Measurements from ENCODE around the gene ADGRV1.

The ADGRV1 gene, protein sequence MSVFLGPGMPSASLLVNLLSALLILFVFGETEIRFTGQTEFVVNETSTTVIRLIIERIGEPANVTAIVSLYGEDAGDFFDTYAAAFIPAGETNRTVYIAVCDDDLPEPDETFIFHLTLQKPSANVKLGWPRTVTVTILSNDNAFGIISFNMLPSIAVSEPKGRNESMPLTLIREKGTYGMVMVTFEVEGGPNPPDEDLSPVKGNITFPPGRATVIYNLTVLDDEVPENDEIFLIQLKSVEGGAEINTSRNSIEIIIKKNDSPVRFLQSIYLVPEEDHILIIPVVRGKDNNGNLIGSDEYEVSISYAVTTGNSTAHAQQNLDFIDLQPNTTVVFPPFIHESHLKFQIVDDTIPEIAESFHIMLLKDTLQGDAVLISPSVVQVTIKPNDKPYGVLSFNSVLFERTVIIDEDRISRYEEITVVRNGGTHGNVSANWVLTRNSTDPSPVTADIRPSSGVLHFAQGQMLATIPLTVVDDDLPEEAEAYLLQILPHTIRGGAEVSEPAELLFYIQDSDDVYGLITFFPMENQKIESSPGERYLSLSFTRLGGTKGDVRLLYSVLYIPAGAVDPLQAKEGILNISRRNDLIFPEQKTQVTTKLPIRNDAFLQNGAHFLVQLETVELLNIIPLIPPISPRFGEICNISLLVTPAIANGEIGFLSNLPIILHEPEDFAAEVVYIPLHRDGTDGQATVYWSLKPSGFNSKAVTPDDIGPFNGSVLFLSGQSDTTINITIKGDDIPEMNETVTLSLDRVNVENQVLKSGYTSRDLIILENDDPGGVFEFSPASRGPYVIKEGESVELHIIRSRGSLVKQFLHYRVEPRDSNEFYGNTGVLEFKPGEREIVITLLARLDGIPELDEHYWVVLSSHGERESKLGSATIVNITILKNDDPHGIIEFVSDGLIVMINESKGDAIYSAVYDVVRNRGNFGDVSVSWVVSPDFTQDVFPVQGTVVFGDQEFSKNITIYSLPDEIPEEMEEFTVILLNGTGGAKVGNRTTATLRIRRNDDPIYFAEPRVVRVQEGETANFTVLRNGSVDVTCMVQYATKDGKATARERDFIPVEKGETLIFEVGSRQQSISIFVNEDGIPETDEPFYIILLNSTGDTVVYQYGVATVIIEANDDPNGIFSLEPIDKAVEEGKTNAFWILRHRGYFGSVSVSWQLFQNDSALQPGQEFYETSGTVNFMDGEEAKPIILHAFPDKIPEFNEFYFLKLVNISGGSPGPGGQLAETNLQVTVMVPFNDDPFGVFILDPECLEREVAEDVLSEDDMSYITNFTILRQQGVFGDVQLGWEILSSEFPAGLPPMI (N-terminal part only)

DNA sequence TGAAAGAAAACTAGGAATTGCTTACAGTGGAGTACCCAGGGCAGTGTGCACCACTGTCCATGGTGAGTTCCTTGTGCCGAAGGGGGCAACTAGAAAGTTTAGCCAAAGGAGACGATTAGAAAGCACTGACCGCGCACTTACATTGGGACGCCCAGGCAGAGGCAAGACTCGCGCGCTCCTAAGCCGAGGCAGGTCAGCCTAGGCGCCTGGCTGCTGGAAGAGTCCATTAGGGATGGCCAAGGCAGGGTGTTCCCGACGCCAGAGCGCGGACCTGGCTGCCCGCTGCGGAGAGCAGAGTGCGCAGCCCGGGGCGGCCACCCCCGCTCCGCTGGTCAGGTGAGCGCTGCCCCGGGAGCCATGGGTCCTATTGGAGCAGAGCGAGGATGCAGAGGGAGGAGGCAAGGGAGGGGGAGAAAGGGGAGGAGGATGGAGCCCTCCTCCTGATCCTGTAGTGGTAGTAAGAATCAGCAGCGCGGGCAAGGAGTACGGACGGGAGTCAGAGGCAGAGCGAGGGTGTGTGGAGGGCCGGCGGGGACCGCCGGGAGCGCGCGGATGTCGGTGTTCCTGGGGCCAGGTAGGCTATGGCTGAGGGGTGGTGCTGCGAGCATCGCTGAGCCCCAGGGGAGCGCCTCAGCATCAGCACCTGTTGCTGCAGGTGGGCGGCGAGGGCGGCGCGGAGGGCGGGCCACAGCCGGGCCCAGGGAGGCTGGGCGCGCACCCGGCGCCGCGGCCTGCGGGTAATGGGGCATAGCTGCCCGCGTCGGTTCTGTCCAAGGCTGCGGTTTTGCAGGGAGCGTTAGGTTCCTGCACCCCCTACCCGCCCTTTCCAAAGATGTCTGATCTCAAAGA lies at the start of gene ADGRV1:
Gene ADGRV1, plus strand, starts transcription at position 454 of the 849 bp plus-strand sequence. Its CDS starts 99 bp downstream, at position 553.
- intact Hi-C loops (cut with DNase I) = no loop called here
- peak; percentile 52 to 97 (median 76) for DNase-seq

DNA sequence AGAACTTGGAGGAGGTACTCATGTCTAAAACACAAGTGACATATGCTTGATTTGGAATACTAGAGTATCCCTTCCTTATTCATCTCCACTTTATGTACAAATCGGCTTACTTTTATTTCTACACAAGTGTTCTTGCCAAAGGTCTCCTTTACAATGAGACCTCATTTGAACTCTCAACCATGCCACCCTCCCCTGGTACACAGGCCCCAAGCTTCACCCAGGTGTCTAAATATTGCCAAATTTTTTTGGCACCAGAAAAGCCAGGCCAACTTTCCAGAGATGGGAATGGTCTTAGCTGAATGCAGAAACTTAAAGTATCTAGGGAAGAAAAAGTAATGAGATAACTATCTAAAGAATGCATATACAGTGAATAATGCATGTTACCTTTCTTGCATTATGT lies 48.2 kb upstream of the ADGRV1 start:
- intact Hi-C loops (cut with DNase I) = no loop called here

DNA sequence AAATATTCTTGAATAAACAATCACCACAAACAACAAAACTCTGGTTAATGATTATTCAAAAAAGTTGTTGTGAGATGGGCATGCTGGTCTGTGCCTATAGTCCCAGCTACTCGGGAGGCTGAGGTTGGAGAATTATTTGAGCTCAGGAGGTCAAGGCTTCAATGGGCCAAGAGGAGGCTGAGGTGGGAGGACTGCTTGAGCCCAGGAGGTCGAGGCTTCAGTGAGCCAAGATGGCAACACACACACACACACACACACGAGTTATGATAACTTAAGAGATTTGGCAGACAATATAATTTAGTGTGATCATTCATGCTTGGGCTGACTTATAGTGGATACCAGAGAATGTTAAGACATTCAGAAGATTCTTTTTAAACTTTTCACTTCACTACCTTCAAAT lies 44.1 kb upstream of the ADGRV1 start:
- no peak for DNase-seq
- intact Hi-C loops (cut with DNase I) = no loop called here

More for the DNA sequence above, 48.2 kb upstream of the ADGRV1 start:
- DNase-seq = no peak

DNA sequence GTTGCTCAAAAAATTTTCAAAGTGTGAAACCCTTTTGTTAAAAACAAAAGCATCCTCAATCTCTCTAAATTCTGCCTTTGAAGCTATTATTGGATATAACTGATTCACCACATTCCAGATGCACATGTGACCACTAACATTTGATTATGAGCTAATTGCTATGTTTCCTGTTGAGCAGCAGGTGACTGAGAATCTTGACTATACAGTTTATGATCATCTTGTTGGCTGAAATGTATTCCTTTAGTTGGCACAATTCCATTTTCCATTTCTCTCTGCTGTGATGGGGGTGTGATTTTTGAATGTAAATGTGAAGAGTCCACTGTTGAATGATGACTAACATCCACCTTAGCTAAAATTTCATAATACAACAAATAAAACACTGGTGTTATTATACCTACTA lies 39.9 kb upstream of the ADGRV1 start:
- no peak for DNase-seq
- intact Hi-C loops (cut with DNase I) = no loop called here

DNA sequence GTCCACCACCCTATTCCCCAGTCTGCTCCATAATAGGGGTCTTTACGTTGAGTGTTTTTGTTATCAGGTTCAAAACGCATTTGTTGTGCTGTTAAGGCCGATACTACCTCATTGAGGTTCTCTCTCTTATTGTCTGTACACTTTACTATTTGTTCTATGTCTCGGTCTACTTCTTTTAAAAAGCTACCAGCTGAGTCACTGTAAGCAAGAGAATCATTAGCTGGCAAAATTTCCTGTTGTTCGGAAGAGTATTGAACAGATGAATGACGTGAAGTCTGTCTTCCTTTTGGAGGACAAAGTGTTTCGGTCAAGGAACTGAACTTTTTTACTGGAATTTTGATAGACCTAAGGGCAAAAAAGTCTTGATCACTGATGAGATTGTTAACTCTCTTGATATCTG lies 39.5 kb upstream of the ADGRV1 start:
- intact Hi-C loops (cut with DNase I) = no loop called here
- no peak for DNase-seq

DNA sequence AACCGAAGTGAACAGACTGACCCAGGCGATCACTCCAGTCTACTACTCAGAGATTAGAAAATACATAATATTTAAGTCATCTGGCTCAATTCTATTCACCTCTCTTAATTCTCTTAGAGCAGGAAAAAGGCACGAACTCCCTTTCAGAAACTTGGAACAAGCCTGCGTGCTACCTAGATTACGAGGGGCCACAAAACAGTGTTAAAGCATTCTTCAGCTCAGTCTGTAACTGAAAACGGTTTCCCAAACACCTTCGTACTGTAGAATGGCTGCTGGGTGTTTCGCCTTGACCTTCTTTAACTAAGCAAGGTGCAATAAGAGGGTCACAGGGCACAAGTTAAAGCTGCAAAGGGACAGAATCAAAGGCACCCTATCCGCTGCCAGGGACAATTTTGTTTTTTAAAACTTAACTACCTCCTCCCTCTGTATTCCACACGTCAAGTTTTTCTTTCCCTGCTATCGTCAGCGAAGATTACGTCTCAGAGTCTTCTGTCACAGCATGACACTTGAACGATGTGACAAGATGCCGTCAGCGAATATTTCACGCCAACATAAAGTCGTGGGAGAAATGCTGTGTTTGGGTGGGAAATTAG lies 29.9 kb upstream of the ADGRV1 start:
- no peak for DNase-seq
- intact Hi-C loops (cut with DNase I) = loop anchor here (1.0 kb wide), 2 partner anchors 54 to 118 kb away; partner anchors contain the start of genes MBLAC2 and POLR3G

DNA sequence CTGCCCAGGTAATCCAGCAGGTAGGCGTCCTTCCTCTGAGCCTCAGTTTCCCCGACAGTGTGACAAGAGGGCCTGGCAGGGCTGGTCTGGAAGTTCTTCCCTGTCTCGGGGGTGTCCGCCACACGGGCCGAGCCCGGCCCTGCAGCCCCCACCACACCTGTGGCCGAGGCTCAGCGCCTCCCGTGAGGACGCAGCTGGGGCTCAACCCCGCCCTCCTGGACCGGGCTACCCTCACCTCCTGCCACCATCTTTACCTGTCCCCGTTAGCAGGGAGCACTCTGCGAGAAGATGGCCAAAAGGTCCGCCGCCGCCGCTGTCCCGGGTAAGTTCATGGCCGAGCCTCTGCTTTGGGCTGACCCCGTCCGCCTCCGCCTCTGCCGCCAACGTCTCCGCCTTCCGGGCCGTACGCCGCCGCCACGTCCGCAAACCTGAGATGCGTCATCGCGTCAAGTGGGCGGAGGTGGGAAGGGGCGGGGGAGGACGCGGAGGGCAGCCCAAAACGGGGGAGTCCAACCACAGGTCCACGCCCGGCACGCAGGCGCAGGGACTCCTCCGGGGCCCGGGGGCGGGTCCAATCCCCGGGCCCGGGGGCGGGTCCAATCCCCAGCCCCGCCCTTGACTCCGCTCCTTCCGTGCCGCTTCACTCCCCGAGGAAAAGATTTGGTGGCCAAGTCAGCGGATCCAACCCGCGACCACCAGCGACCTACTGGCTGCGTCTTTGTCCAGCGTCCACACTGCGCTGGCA lies 29.2 kb upstream of the ADGRV1 start, which contains the start of gene LYSMD3:
Gene LYSMD3, minus strand, starts transcription at position 391 of the 745 bp plus-strand sequence. CDS start 4,295 bp downstream, outside the sequence.
- peak; percentile 90 to 99 (median 96) for DNase-seq
- intact Hi-C loops (cut with DNase I) = loop anchor here (1.0 kb wide), 2 partner anchors 55 to 119 kb away; partner anchors contain the start of genes MBLAC2 and POLR3G

DNA sequence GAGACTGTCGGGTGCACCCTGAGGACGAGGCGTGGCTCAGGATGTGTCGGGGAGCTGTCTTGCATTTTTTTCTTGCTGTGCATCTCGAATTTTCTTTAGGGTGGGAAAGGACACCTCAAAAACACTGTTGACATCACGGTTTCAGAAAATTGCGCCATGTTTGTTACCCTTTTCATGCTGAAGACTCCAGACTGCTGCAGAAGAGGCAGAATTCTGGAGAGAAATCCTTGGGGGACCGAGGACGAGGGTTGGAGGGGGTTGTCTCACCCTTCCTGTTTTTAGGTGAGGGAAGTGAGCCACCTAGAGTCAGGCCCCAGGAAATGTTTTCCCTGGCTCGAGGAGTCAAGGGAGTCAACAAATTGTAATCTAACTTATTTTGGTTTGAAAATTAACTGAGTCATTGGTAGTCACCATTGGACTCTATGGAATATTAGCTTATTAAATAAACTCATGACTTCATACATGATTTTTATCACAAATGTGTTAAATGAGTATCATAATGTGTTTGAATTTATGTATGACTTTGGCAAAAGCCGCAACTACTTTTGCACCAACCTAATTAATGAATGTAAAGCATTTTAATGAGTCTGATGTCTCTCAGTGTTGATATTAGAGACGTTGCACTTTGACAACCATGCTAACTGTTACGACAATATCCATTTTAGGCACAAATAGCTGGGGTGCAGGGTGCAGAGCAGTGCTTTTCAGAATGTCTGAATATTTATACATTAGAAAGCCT lies 28.5 kb upstream of the ADGRV1 start:
- peak in 9 of 10 donors; percentile 45 to 92 (median 69) for DNase-seq
- intact Hi-C loops (cut with DNase I) = loop anchor here (1.0 to 5.0 kb wide), 4 partner anchors 56 to 1803 kb away; partner anchors contain the start of genes MBLAC2 and POLR3G

DNA sequence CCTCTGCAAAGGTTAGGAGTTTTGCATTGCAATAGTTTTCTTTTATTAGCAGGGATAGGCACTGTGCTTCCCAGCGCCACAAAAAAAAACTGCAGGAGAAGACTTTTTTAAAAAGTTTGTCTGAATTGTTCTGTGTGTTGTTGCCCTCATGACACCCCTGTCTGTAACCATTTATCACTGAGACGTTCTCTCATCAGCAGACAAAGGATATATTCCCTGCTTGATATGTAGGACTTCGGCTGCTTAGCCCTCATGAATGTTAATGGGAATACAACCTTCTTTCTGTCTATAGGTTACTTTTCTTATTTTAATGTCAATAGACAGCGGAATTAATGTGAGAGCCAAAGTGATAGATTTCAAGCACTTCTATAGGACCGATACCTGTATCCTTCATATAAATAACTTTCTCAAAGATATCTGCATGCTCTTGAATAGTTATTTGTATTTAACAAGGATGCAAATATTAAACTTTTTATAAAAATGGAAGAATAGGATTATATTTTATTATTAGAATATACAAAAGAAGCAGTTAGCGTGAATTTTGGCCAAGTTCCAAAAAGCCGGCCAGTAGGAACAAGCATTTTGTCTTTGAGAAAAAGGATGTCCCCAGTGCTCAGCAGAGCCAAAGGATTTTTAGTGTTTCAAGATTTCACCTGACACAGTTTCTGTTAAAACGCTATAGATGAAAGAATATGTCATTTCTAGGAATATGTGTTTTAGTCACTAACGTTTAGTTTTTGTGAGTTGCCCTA lies 27.7 kb upstream of the ADGRV1 start:
- intact Hi-C loops (cut with DNase I) = loop anchor here (1.0 to 5.0 kb wide), 2 partner anchors 92 to 1804 kb away; no protein-coding TSS in a partner anchor
- no peak for DNase-seq

DNA sequence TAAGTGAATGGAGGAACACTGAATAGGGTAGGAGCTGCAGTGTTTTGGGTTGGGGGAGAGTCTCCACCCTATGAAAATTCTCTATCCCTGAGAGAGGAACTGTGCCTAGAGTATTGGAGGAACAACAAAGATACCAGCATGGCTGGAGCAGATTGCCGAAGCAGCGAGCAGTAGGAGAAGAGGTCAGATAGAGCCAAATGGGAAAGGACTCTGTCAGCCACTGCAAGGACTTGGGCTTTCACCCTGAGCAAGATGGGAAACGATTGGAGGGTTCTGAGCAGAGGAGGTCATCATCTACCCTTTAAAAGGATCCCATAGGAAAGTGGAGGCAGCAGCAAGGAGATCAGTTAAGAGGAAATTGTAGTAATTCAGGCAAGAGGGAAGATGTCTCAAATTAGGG lies 24.8 kb upstream of the ADGRV1 start:
- intact Hi-C loops (cut with DNase I) = loop anchor here (5.0 kb wide), 1 partner anchor 1806 kb away; no protein-coding TSS in a partner anchor
- DNase-seq = no peak

DNA sequence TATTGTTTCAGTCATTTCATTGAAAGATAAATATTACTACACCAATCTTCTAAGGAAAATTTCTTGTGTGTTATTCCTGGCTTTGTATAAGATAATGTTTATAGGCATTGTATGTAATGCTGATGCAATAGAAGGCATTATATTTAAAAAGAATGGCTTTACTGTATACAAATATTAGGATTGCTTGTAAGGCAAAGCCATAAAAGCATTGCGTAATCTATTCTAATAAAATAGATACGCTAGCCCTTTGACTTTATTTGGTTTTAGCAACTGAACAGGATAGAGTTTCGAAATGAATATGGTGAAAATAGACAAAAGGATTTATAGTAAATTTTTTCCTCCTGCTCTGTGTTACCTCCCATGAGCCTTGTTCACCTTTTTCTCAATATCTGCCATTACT lies 23.7 kb upstream of the ADGRV1 start:
- no peak for DNase-seq
- intact Hi-C loops (cut with DNase I) = loop anchor here (5.0 kb wide), 1 partner anchor 1808 kb away; no protein-coding TSS in a partner anchor

DNA sequence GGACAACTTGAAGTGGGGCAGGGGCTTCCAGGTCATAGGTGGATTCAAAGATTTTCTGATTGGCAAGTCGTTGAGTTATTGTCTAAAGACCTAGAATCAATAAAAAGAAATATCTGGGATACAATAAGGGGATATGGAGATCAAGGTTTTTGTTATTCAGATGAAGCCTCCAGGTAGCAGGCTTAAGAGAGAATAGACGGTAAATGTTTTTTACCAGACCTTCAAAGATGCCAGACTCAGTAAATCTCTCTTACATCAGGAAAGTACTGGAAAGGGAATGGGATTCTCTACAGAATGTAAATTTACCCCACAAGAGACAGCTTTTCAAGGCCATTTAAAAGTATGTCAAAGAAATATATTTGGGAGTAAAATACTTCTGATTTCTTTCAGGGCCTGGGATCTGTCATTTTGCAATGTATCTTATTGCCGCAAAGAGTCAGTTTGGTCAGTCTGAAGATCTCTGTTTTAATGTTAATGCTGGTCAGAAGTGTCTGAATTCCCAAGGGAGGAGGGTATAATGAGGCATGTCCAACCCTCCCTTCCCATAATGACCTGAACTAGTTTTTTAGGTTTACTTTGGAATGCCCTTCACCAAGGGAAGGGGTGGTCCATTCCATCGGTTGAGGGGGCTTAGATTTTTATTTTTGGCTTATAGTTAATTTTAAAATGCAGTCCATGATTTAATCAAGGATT lies 15.6 kb upstream of the ADGRV1 start:
- intact Hi-C loops (cut with DNase I) = no loop called here
- DNase-seq = no peak

DNA sequence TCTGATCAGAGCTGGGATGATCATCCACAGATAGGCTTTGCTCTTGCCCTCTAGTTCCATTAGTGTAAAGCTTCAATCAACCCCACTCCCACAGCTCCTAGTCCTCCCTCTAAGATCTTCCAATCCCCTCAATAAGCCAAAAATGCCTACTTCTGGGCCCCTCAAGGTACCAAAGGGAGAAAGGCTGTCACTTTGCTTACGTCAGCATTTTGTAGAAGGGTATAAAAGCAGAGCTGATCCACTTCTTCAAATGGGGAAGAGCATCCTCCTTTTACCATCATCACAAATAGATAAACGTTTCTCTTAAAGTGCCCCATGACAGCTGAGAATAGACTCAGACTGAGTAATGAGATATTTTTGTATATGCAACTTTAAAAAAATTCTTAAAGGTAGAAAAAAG lies 13.1 kb upstream of the ADGRV1 start:
- DNase-seq = no peak
- intact Hi-C loops (cut with DNase I) = no loop called here

DNA sequence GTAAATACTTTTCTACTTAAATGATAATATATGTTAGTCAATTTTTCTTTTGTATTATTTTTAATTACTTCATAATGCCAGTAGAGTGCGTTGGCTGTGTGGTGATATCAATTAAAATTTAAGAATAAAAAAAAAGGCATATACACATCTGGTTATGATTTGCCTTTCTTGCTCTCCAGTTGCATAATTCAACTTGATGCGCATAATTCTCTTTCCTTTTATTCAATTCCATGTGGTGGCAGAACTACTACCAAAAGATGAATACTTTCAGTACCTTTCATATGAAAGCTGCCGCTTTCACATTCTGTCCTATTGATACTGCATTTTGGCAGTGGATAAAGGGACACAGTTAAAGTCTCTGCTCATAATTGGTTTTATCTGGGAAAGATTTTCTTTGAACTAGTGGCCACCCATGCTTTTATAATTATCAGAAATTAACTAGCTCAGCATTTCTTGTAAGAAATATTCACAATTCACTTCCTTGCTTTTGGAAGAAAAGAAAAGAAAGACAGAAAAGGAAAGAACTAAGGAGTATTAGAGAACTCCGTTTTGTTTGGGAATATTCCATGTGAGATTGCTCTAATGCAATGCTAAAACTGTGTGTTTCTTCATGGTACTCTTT lies 12.3 kb upstream of the ADGRV1 start:
- no peak for DNase-seq
- intact Hi-C loops (cut with DNase I) = no loop called here

DNA sequence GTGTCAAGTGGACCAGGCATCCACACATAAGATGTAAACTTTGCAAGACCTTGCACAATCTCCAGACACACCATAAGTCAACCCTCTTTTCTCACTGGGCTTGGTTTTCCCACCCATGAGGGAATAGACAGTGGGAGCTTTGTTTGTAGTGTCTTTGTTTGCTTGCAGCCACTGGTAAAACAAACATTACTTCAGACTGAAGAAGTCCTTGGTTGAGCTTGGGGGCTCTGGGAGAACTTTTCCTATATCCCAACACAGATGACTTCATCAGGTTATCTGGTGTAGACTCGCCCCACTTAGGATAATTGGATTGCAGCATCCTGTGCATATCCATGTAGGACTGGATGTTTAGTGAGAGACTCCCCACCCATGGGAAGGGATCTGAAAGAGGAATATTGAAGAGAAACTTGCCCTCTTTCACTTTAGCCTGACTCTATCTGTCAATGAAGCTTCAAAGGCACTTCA lies 11.5 kb upstream of the ADGRV1 start:
- intact Hi-C loops (cut with DNase I) = no loop called here
- DNase-seq = no peak
